Kasumi-1 (cell line): ENCODE data around the gene MRPS2.

Source experiments
- DNase-seq, 2 experiments: peaks; one replicate each; lab custom pipeline; 2025; lab: John Stamatoyannopoulos, UW

Gene MRPS2

DNA sequence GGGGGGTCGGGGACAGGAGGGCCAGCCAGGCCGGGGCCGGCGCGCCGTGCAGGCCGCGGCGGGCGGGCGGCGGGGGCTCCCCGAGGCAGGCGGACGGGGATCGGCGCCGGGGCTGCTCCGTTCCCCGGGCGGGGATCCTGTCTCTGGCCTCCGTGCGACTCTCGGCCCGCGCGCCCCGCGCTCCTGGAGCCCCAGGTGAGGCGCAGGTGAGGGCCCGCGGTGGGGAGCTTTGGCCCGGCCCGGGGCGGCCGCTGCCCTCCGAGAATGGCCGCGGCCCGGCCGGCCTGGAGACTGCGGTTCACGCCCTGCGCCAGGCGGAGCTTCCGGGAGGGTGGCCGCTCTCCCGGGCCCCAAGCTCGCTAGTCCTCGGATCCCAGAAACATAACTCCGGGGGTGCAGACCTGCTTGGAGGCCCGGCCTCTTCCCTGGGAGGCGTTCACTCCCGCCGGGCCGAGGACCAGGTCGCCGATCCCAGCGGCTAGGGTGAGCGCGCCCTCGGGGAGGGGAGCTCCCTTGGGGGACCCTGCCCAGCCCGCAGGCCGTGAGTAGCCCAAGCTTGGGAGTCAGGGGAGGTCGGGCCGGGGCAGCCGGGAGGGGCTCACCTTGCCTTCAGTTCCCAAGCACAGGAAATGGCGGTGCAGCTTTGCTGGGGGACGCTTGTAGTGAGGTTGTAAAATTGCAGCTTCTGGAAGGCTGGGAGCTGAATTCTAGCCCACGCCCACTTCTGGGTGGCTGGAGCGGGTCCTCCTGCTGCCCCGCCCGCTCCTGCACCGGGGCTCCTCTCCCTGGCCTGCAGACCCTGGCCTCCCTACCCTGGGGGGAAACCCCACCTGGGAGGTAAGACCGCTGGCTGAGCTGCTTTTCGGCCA lies 20.2 kb upstream of the MRPS2 start:
- no peak for DNase-seq

- DNase-seq, result no peak
Measured at GRCh38 chr9:135480940-135481310, 19.6 kb upstream of the MRPS2 start.

DNA sequence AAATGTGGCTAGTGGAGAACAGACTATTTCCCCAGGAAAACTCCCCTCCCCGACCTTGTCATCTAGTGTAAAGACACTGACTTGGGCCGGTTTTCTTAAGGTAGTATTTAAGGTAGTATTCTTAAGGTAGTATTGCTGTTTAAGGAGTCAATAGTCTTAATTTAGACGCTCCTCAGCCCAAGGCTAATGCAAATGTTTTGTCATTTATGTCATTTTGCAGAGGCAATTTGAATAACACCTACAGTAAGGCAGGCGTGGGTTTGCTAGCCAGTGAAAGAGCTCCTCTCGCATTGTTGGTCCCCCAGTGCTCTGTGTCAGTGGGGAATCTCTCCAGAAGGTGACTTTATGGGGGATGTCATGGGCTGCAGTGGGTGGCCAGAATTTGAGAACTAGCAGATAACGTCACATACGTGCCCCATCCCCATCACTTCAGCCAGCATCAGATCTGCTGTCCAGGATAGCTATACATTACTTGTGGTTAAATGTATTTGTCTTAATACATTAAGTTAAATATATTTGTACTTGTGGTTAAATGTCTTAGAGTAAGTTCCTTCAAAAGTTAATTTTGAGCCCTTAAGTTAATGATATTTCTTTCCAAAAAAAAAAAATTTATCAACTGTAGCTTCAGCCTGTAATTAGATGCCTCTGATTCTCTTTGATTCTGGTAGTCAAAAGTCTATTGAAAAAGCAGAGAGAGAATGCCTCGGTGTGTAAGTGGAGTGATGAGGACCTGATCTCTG lies 18.3 kb upstream of the MRPS2 start:
- no peak for DNase-seq

DNA sequence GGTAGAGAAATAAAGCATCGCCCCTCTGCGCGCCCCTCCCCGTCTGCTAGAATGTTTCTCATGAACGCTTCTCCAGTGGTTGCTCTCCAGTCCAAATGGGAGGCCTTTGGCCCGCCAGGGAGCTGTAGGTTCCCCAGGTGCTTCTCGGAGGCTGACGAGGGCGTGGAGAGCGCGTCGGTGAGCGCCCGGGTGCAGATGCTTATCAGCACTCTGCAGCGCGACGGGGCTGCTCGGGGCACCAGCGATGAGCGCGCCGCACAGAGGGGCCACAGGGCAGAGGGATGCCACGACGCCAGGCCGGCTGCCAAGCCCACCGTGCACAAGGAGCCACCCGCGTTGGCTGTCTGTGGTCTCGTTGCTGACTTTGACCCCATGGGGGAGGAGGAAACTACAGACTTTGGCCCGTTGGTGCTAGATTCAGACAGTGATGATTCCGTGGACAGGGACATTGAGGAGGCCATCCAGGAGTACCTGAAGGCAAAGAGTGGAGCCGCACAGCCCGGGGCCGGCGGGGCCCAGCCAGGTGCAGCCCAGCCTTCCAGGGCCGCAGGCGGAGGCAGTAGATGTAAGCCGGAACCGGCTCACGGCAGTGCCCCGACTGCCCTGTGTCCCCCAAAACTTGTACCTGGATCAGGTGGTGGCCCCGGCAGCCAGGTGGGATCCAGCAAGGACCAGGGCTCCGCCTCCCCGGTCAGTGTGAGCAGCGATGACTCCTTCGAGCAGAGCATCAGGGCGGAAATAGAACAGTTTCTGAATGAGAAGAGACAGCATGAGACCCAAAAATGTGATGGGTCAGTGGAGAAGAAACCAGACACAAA lies 15.8 kb upstream of the MRPS2 start:
- DNase-seq, result no peak

GRCh38 chr9:135485385-135485784 lies 15.1 kb upstream of the MRPS2 start:
- no peak for DNase-seq

- no peak for DNase-seq
Measured at GRCh38 chr9:135485832-135486231, 14.7 kb upstream of the MRPS2 start.

GRCh38 chr9:135486267-135487065 lies 14.0 kb upstream of the MRPS2 start:
- DNase-seq, result no peak

DNA sequence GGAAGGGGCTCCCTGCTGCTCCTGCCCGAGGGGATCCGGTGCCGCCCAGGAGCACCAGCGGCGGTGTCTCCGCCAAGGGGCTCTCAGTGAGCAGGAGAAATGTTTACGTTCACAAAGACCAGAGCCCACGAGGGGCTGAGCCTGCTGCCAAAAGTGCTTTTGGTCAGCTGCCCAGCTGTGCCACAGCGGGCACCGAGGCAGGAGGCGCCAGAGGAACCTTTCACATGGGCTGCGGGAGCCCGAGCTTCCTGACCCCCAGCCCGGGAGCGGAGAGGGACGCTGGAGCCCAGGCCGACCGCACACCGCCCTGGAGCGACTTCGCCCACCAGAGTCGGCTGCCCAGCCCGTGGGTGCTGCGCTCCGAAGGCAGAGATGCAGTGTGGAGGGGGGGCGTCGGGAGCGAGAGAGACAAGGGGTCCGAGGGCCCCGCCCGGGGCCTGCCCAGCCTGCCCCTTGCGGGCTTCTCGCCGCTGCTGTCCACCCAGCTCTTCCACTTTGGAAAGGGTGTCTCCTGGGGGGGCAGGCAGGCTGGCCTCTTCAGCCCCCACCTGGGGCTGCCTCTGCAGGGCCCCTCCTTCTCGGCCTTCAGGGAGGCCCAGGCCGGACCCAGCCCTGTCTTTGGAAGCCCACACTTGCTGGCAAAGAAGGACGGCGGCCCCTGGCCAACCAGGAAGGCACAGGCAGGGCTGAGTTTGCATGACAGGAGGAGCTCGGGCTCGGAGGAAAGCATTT lies 13.0 kb upstream of the MRPS2 start:
- DNase-seq, result no peak

- no peak for DNase-seq
Measured at GRCh38 chr9:135488013-135488330, 12.5 kb upstream of the MRPS2 start.

DNA sequence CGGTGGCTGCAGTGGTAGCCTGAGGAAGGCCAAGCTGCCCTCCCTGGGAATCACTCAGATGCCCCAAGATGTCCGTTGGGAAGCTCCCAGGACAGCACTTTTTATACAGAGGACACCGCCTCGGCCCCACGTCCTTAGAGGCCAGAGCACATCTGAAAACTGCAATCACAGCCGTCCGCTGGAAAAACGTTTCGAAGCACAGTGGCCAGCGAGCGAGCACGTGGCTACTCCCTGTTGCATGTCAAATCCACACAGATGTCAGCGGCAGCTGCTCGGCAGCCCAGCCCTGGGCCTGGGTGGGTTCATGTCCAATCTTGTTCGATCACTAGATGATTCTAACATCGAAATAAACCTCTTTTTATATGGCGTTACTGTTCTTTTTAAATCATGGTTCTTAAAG lies 12.0 kb upstream of the MRPS2 start:
- DNase-seq, result no peak

- DNase-seq, result no peak
Measured at GRCh38 chr9:135489188-135489906, 11.1 kb upstream of the MRPS2 start.

GRCh38 chr9:135490166-135490870 lies 10.2 kb upstream of the MRPS2 start:
- DNase-seq, result no peak

DNA sequence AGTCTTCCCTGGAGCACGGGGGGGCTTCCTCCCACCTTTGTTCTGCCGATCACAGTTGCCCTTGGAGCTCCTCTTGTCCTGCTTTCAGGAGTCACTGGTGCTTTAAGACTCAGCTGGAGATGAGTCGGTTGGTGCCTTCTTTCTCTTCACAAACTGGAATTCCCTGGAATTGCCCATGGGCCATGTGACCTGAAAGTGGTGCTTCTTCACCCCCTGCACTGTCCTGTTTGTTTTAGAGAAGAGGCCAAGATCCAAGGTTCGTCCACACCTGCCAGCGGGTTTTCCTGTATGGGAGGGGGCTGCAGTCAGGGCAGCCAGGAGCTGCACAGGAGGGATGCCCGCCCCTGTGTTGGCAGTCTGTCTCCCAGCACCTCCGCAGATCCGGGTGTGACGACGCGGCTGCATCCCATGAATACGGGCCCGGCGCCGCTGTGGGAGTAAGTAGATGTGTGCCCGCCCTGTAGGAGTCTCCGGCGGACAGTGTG lies 9.5 kb upstream of the MRPS2 start:
- DNase-seq, result no peak

GRCh38 chr9:135491764-135492163 lies 8.7 kb upstream of the MRPS2 start:
- DNase-seq, result no peak

GRCh38 chr9:135492886-135493669 lies 7.4 kb upstream of the MRPS2 start:
- no peak for DNase-seq

DNA sequence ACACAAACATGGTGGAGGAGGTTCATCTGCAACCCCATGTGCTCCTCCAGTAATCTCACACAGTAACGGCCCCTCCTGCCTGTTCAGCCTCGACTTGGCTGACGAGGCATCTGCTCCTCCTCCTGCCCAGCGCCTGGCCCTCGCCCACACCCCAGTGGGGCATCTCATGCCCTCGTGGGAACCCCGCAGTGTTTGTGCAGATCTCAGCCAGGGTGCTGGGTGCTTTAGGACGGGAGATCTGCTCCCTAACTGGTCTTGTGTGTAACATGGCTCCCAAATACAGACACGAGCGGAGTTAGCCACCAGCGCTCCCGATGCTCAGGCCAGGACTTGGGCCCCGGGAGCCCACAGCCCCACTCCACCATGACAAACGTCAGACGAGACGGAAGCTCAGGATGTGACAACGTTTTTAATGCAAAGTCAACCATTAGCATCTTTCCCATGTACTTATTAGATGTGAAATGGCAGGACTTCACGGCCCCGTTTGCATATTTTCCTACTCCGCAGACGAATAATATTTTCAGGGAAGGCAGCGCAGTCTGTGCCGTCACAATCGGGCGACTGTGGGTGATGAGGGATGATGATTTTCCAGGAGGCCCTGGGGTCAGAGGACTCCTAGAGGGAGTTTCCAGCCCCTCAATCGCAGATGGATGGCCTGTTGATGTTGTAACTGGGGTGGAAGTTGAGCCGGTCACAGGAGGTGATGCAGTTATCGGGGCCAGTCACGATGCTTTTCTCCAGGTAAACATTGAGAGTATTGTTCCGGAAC lies 5.5 kb upstream of the MRPS2 start:
- no peak for DNase-seq

DNA sequence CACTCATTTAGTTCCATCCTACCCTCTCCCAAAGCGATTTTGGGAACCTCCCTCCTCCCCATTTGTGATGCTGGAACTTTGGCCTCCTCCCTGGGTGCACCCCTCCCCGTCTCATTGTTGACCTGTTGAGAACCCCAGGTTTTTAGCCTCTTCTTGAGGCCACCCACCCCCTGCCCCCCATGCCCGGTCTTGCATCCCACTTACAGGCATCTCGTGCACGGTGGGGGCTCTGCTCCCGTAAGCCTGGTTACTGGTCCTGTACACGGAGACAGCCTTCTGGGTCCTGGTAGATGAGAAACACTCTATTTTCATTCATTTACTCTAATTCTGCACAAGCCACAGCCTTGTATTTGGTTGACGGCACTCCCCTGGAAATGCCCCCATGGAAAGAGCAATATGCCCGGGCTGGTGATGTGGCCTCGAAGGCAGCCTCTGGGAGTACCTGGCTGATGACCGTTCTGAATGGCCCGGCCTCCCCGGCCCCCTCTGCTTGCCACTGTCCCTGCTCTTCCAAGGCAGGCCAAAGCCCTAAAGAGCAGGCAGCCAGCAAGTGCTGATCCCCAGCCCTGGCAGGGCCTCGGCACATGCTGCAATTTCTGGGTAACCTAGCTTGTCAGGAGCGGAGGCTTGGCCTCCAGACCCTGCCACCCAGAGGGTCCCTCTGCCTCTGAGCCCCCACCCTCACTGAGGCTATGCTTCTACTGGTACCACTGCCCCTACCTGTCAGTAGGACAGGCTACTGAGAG lies 1.9 kb upstream of the MRPS2 start:
- no peak for DNase-seq
